Stimulated activated CD8-positive, alpha-beta memory T cell treated with anti-CD3 and anti-CD28 coated beads, Interleukin-12 subunit alpha, Interleukin-12 subunit beta, amount 100 ng/mL, for 1 hour (primary cell): ENCODE data around the gene SCAMP1.
A peak's percentile ranks its signal among the peaks of the same experiment; 100 is the strongest.
"Not testable (repeated sequence)": the region's sequence is repeated elsewhere in the genome, so short reads cannot be mapped to it uniquely, and the experiment has no call there.

Experiments used
- DNase-seq: peaks from one replicate; pipeline ENCODE4 v3.0.0-alpha.2; 2020; ENCODE audit warnings: low read depth

SCAMP1 gene

DNA sequence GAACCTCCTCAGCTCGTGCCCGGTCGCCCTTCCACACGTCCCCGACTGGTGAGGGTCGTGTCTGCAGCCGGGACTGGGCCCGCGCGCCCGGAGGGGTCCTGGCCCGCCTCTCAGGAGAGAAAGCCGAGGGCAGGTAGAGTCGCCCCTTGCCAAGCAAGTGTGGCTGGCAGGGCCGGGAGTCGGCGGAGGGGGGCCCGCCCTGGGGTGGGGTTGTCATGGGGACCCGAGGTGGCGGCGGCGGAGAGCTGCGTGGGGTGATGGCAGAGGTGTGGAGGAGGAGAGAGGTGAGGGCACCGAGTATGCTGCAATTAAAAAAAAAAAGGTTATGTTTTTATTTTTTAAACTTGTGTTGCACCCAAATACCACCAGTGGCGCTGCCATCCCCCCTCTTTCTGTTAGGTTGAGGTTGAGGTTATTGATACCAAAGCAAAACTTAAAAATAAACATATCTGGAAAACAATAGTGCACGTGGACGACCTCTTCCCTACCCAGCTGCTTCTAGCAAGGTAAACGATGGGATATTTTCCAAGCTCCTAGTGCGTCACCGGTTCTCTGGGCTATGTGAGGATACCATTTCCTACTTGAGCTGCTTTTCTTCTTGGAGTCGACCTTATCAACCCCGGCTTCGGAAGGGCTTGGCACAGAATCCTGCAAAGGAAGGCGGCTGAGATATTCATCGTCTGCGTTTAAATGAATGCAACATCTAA, 660 bp downstream of the SCAMP1 start:
- DNase-seq: peak; percentile 38

DNA sequence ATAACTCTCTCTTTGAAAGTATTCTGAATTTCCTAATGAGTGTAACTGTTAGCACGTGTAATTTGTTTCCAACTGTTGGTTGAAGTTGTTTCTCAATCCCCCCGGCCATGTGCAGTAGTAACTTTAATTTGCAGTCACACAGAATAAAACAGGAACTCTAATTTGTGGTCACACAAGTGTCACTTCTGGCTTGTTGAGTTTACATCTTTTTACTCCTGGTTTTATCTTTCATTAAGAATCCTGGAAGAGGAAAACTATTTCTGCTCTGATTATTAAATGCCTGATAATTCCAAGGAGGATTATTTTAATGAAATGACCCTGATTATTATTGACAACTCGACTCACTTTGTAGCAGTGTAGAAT, 1.2 kb downstream of the SCAMP1 start:
- DNase-seq: no peak

DNA sequence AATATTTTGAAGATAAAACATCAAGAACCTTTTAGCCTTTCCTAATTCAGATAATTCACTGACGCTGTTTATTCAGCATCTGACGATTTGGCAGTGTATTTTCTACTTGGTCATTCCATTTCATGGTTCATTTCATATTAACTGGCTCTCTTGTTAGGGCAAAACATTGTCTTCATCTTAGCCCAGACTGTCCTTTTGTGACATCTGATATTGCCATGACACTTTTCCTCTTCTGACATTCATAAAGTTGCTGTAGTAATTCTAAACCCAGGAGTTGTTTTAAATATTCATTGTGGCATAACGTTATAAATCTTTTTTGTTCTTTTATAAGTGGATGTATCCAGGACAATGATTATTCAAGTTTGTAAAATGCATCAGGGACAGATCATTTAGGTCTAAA, 1.8 kb downstream of the SCAMP1 start:
- no peak for DNase-seq

DNA sequence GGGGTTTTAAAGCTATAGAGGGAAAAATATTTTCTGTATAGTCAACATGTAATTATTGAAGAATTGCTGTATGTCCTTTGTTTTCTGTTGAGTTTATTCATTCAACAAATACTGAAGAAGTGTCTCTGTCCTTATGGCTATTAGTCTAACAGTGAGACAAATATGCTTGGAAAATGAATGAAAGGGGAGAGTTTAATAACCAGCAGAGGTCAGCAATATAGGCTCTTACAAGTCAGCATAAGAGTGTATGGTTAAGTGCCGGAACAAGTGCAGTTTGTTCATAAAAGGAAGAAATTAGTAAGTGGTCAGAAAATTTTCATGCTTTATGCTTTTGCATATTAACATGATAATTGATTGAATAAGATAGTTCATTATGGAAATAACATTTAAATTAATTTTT, 3.6 kb downstream of the SCAMP1 start:
- no peak for DNase-seq

- no peak for DNase-seq
These were observed 7.0 kb downstream of the SCAMP1 start for GRCh38 chr5:78367318-78367991.

DNA sequence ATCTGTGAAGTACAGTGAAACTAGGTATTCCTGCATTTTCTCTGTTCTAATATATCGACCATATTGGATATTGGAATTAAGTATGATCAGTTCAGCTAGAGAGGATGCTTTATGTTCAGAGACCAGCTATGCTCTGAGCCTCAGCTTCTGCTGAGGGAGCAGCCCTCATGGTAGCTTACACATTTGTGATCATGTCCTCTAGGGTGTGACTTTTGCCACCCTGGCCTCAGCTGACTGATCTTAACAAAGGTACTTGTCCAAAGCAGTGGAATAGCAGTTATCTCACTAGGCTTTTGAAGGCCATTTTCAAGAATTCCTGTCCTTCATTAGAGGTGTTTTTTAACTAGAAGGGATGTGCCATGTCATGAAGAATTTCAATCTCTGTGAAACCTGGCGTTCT, 9.3 kb downstream of the SCAMP1 start:
- no peak for DNase-seq

- no peak for DNase-seq
These were observed 12.8 kb downstream of the SCAMP1 start for GRCh38 chr5:78373231-78373630.

DNA sequence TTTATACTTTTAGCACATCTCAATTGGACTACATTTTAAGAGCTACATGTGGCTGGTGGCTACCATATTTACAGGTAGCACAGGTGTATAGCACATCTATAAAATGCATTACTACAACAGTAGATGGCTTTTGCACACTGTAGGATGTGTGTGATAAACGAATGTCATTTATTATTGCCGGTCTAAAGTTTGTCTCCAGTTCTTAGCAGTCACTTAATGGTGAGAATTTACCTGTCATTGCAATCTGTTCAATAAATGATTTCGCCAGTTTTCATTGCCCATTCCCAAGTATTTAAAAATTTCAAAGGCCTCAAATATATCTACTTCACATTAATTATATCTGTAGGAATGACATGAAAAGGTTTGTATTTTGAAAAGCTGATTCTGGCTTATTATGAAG, 15.9 kb downstream of the SCAMP1 start:
- no peak for DNase-seq

DNA sequence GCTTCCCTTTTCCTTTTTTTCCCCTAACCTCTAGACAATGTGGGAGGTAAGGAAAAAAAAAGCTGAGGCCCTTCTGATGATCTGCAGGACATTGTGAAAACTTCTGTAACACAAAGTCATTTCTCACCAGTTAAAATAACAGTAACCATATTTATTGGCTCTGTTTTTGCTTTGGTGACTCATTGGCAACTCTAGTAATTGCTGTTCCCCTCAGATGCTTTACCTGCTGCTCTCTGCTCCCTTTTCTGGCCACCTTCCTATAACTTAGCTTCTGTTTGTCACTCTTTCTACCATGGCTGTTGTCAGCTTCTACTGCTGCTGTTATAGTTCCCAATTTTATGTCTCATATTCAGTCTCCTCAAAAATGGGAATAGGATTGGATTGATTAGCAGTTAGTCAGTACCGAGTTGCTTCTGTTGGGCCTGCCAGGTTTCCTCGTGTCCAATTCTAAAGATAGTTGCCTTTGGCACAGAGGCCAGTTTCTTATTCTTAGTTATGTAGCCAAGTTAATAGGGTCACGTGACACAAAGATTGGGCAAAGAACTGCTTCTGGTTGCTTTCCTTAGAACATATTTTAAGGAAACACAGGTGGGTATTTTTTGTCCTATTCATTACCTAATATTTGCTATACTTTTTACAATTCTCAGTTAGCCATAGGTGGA, 16.8 kb downstream of the SCAMP1 start:
- DNase-seq: no peak

DNA sequence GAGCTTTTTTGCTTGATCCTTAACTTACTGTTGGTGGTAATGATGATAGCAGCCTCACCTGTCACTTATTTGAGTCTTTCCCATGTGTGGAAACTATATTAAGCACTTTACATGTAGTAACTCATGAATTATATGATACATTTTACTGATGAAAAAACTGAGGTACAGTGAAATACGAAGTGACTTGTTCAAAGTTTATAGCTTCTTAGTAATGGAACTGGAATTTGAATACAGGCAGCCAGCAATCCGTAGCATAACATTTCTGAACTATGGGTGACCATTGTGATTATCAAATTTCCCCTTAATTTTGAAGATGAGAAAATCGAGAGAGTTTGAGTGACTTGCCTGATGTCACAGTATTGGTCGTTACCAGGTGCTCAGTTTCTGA, 17.3 kb downstream of the SCAMP1 start:
- no peak for DNase-seq

- no peak for DNase-seq
These were observed 27.2 kb downstream of the SCAMP1 start for GRCh38 chr5:78387468-78388153.

- not testable (repeated sequence) for DNase-seq
These were observed 30.9 kb downstream of the SCAMP1 start for GRCh38 chr5:78391357-78391756.

GRCh38 chr5:78397831-78398230, 37.4 kb downstream of the SCAMP1 start:
- DNase-seq: no peak

DNA sequence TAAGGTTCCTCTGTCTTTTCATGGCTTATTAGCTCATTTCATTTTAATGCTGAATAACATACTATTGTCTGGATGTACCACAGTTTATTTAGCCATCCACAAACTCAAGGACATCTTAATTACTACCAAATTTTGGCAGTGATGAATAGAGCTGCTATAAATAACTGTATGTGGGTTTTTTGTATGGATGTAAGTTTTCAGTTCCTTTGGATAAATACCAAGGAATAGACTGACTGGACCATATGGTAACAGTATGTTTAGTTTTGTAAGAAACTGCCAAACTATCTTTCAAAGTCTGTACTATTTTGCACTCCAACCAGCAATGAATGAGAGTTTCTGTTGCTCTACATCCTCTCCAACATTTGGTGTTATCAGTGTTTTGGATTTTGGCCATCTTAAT, 38.7 kb downstream of the SCAMP1 start:
- DNase-seq: no peak

DNA sequence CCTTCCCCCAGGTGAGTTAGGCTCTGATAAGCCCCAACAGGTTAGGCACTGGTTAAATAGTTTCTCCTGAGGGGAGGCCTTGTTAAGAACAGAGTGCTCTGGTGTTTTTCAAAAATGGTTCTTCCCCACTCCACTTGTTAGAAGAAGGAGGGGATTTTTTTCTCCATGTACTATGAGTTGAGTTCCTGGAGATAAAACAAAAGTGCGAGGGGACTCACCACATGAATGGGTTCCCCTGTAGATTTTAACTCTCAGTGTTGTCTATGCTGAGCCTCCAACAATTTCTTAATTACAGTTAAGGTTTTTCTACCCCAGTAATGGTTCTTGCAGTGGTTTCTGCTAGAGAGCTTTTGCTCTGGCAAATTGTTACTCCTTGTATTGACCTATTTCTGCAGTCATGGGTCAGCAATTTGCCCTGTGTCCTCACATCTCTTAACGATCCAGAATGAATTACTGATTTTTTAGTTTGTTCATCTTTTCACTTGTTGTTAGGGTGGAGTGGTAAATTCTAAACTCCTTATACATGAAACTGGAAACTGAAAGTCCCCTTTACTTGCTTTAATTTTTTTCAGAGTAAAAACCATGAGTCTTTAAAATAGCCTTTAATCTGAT, 44.4 kb downstream of the SCAMP1 start:
- no peak for DNase-seq

GRCh38 chr5:78405829-78406750, 45.7 kb downstream of the SCAMP1 start:
- DNase-seq: no peak

GRCh38 chr5:78407458-78407857, 47.0 kb downstream of the SCAMP1 start:
- no peak for DNase-seq

GRCh38 chr5:78411586-78411985, 51.2 kb downstream of the SCAMP1 start:
- no peak for DNase-seq

DNA sequence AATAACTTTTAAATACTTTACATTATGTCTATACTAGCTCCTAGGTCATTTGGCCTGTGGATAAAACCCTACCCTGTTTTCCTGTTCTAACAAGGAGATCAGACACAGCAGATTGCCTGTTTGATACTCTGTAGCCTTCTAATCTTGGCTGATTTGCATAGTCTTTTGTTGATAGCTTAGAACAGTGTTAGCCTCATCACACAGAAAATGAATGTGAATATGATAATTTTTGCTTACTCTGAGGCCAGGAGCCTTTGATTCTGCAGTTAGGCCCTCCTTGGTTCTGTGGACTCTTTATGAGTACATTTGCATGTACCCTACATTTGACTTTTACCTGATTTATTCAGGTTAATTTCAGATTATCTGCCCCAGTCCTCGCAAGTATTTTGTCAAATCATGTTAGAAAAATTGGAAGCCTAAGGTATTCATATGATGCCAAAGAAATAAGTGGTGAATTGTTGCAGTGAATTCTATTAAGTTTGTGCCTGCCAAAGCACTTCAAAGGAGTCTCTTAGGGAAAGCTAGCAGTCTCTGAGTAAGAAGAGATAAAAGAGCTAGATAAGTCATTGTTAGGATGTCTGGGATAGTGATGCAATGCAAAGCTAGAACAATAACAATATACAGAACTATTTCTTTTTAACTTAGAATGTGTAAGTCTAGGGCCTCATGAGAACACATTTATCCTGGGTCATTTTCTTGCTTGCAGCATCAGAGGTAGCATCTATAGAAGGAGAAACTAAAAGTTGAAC, 56.4 kb downstream of the SCAMP1 start:
- DNase-seq: no peak

GRCh38 chr5:78419396-78419795, 59.0 kb downstream of the SCAMP1 start:
- no peak for DNase-seq

DNA sequence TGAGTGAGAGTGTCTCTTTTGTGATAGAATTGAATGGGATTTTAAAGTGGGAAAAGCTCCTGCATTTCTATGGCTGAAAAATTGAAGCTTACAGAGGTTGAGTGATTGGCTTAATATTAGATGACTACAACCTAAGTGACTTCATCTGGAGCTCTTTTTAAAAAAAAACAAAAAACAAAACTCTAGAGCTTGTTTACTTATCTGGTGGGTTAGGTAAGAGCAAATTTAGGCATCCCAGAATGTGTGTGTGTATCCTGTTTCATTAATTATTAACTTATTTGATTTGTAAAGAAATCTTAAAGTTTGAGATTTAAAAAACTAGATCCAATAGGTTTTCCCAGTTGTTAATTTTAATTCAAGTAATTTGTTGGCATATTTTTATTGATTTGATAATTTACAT, 60.1 kb downstream of the SCAMP1 start:
- DNase-seq: no peak
